ENCODE results near the gene CHD5.
"Not testable (repeated sequence)": the region's sequence is repeated elsewhere in the genome, so short reads cannot be mapped to it uniquely, and the experiment has no call there.

Gene CHD5

DNA sequence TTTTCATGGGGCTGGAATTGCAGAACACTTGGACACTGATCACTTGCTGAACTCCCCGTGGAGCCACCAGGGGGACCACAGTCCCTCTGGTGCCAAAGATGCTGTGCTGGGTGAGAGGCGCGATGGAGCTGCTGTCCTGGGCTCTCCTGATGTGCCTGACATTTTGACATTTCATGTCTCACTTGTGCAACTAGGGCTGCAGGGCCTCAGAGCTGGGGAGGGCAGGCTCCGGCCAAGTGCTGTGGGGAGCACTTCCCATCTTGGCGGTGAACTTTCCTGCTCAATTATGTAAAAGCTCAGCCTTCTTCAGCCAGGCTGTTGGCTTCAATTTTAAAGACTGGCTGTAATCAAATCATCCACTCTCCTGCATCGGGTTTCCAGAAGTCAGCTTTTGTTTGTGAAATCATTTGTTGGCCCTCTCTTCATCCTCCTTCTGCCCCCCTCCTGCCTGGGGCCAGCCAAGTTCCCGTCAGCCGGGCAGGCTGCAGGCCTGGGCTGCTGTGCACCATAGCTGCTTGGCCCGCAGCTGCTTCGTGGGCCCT lies 97.6 kb downstream of the CHD5 start:
- DNase-seq: peak; percentile 58 to 71

DNA sequence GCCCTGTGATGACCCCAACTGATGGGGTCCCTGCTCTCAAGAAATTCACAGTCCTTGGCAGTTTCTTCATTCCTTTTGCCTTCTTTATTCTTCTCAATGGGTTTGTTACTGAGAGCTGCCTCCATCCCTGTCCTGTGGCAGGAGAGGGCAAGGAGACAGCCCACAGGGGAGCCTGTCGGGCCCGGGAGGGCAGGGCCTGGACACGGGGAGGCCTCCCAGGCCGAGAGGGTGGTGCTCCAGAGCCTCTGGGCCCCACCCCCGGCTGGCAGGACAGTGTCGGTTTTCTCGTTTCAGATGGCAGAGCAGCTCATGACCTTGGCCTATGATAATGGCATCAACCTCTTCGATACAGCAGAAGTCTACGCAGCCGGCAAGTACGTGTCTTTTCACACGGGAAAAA lies 98.2 kb downstream of the CHD5 start:
- DNase-seq: no peak

DNA sequence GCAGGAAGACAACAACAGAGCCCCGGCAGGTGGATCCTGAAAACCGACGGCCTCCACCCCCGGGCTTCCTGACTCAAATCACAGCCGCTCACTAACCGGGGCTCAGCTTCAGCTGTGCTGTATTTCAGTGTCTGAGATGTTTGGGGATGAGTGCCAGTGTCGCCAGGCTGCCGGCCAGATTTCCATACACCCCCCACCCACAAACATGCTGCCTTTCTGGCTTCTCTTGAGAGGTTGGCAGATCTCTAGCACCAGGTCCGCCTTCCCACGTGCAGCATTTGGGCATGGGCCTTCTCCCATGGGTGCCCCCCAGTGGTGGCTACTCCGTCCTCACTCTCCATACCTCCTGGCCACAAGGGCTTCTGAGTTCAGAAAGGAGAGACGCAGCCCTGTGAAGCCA lies 99.7 kb downstream of the CHD5 start:
- no peak for DNase-seq

DNA sequence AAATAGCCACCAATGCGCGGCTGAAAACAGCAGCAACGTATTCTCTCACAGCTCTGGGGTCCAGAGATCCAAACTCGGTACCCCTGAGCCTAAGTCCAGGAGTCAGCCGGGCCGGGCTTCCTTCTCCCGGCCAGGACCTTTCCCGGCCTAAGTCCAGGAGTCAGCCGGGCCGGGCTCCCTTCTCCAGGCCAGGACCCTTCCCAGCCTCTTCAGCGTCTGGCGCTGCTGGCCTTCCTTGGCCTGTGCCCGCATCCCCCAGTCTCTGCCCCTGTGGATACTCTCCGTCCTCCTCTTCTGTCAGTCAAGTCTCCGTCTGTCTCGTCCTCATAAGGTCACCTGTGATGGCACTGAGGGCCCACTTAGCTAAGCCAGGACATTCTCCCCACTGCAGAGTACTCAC lies 102.2 kb downstream of the CHD5 start:
- DNase-seq: no peak

DNA sequence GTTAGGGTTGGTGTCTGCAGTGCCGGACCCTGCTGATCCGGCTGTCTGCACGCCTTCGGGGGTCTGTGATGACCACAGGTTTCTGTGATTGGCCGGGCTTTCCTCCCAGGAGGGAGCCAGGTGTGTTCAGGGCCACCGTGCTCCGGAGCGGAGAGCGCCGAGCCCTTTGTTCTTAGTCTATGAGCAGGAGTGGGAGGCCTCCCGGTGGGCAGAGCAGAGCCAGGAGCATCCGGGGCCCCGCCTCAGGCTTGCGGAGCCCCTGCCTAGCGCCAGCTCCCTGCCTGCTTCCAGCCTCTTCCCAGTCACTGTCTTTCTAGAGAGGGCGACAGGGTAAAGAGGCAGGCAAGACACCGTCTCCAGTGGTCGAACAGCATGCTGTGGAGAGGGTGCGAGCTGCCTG lies 102.6 kb downstream of the CHD5 start:
- DNase-seq: no peak

DNA sequence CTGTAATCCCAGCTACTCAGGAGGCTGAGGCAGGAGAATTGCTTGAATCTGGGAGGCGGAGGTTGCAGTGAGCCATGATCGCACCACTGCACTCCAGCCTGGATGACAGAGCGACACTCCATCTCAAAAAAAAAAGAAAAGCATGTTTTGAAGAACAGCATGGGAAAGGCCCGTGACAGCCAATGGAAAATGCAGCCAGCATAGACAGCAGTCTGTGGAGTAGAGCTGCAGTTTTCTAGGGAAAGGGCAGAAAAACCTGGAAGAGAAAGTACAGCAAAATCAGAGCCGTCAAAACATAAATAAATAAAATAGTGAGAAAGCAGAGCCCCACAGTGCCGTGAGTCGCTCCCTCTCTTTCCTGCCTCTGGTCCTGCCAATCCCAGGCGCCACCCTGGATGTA lies 103.1 kb downstream of the CHD5 start:
- not testable (repeated sequence) for DNase-seq

DNA sequence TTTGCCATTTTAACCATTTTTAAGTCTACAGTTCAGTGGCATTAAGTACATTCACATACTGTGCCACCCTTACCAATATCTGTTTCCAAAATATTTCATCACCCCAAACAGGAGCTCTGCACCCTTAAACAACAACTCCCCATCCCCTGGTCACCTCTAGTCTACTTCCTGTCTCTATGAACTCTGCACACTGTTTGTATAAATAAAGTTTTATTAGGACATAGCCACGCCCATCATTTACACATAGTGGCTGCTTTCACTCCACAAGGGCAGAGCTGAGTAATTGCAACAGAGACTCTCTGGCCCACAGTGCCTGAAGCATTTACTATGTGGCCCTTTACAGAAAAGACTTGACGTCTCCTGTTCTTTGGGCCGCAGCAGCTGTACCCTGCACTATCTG lies 104.4 kb downstream of the CHD5 start:
- peak; percentile 63 to 84 for DNase-seq

DNA sequence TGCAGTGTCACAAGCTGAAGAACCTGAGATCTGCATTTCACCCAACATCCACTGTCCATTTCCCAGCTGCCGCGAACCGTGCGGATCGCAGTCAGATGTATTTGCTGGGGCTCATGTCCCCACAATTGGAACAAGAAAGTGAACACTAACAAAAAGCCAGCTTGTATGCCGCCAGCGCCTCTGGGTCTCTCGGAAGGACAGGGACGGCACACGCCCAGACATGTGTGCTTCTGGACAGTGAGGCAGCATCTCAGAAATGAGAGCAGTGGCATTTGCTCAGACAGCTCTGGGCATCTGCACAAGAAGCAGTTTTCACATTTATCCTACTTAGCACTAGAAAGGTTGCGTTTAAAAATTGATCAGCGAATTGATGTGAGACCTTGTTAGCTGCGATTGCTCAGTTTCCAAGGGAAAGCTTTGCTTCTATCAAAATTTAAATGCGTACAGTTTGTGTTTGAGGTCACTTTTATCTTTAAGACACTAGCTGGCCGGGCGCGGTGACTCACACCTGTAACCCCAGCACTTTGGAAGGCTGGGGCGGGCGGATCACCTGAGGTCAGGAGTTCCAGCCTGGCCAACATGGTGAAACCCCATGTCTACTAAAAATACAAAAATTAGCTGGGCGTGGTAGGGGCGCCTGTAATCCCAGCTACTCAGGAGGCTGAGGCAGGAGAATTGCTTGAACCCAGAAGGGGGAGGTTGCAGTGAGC lies 105.8 kb downstream of the CHD5 start:
- DNase-seq: no peak

DNA sequence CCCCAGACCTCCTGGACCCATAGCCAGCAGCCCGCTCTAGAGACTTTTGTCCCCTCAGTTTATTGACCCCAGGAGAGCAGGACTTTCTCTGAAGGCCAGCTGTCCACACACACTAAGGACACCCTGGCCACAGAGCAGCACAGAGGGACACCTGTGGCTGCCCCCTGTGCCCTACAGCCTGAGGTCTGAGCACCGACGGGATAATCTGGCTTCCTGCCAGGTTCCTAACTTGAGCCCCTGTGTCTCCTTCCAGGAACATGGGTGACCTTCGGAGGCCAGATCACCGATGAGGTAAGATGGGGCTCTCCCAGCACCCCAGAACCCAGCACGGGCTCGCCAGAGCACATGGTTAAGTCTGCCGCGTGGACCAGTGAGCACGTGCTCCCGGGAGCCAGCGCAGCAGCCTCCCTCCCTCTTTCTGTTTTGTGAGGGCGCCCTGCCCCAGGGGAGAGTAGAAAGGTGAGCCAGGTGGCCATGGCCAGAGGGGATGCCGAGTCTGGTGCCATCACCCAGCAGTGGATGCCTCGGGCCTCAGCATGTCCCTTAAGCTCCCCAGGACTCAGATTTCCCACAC lies 106.6 kb downstream of the CHD5 start:
- no peak for DNase-seq

DNA sequence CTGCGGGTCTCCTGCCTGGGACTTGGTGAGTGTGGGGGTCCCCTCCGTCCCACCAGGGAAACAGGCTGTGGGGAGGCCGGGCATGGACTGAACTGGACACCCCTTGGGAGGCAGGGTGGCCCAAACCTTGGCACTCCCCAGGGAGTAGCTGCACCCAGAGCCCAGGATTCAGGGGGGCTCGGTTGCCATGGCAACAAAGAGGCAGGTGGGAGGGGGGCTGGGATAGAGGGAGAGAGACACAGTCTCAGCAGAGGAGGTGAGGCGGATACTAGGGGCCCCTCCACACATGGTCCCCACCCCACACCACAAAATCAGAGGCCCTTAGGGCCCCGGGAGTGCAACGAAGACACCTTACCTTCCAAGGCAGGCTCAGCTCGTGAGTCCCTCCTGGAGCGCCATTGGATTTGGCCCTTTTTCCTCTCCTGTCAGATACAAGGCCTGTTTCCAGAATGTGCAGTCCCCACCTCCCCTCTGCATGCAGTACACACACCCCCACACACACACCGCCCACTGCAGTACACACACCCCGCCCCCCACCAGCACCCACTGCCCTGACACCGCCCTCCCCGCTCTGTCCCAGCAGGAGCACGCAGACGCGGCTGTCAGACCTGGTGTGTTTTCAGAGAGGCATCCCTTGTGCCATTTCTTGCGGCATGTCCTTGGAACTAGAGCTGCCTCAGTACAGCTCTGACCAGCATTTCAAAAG lies 107.2 kb downstream of the CHD5 start:
- no peak for DNase-seq

DNA sequence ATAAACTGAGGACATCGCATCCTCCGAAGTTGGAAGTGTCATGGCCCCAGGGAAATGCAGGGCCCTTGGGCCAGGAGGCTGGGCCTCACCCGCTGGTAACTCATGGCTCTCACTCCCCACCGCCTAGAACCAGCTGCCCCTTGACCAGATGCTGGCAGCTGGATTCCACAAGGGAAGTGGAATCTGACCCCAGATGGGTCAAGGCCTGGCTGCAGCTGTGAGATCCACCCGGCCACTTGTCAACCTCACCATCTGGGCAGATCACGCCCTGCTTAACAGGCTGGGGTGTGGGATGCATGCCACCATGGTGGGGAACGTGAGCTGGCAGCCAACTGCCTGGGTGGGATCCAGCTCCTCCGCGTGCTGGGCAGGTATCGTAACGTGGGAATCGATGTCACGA lies 108.9 kb downstream of the CHD5 start:
- DNase-seq: no peak

DNA sequence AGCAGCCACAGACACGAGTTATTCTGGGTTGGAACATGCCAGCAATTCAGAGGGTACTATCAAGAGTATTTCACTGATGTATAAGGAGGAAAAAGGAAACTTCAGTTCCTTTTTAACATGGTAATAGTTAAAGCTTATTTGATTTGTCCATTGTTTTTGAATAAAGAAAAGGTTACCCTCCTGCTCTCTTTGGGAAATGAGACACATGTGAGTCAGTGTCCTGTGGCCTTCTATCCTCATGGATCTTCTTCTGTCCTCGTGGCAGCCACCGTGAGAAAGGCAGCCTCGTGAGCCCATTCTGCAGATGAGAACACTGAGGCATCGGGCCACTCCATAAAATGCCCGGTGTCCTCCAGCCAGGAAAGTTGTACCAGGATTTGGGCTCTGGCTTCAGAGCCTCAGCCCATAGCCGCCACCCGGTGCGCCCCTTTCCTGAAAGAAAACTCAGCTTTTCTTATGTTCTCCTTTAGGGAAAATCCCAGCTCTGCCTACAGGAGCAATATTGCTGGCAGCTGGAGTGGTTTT lies 109.6 kb downstream of the CHD5 start:
- no peak for DNase-seq

DNA sequence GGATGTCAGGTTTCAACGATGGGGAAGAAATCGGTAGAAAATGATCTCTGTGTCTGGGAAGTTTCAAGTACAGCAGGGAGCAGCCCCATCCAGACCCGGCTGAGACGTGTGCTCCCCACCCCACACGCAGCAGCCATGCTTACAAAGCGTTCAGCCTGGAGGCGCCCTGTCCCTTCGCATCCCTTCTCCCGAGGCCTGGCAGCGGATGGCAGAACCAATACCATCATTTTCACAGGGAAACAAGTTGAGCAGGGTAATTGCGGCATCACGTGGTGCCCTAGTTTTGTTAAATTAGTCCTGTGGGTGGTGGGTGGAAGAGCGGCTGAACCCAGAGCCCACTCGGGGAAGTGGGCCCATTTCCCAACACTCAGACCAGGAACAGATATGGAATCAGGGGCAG lies 110.5 kb downstream of the CHD5 start:
- no peak for DNase-seq

DNA sequence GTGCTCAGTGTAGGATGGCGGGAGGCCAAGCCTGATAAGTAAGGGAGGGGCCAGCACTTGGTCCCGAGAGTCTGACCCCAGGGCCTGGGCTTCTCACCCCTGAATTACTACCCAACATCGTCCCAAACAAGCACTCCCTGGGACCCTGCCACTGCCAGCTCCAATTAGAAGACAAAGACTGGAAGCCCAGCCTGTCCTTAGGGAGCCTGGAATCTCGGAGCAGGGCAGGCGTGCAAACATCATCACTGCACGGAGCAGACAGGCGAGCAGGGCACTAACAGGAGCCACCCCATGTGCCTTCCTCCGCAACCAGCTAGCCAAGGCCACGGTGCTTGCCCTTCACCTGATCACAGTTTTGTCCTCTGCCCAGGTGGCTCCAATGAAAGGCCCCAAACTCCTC lies 111.2 kb downstream of the CHD5 start:
- no peak for DNase-seq

DNA sequence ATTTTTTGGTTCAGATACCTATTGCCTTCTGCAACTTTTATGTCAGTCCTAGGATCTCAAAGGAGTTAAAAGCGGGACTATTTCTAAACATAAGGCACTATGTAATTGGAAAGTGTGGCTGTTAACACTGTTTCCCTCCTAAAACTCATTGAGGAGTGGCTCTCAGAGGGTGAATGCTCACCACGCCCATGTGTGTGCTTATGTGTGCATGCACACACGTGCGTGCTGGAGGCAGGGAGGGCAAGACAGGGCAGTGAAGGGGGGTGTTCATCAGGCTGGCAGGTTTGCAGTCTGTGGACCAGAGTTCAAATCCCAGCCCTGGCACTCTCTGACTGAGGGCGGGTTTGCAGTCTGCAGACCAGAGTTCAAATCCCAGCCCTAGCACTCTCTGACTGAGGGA lies 112.0 kb downstream of the CHD5 start:
- DNase-seq: no peak

DNA sequence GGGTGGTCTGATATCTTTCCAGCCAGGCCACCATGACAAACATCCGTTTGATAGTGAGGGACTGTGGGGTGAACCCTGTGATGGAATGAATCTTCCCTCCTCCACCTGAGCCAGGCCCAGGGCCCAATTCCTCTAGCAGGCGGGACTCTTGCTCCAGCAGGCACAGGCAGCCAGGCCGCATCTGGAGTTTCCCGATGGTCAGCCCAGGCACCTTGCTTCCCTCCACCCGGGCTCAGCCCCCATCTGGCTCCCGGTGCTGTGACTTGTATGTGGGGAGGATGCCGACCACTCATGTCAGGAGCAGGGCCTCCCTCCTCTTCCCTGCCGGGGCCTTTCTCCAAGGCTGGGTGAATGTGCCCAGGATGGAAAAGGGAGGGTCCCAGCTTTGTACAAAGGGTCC lies 113.4 kb downstream of the CHD5 start:
- DNase-seq: no peak

DNA sequence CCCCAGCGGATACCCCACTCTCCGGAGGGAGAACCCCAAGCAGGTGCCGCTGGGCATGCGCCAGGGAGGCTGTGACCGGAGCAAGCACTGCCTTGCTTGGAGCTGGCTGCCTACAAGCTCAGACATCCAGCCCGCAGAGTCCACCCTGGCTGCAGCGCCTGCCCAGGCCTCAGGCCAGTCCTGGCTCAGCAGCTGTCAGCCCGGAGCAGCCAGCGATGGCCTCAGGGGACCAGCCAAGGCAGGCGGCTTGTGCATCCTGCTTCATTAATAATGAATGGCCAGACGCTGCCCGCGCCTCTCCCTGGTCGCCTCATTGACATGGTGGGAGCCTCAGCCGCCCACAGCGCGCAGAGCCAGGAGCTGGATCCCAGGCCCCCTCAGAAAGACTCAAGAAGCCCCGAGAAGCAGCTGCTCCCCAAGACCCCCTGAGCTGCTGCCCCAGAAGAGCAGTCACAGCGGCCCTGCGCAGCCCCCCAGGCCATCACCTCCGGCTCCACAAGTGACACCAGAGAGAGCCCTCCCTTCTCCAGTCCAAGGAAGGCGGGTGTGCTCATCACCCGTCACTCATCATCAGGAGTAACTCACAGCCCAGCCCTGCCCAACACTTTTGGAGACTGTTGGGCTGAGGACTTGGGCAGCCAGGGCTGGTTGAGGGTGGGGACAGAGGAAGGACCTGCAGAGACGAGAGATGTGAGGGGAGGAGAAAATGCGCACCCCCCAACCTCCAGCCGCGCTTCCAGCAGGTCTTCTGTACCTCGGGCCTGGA lies 114.8 kb downstream of the CHD5 start:
- no peak for DNase-seq

DNA sequence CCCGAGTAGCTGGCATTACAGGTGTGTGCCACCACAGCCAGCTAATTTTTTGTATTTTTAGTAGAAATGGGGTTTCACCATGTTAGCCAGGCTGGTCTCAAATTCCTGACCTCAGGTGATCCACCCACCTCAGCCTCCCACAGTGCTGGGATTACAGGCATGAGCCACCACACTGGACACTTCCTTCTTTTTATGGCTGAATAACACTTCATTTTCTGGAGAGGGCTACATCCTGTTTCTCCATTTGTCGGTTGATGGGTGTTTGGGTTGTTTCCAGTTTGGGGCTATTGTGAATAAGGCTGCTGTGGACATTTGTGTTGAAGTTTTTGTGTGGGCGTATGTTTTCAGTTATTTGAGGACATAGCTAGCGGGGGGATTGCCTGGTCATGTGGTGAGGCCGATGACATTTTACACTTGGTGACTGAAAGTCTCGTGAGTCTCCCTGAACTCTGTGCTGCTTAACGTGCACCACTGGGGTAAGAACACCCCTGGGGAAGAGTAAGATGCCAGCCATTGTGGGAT lies 116.5 kb downstream of the CHD5 start:
- peak; percentile 97 for DNase-seq

DNA sequence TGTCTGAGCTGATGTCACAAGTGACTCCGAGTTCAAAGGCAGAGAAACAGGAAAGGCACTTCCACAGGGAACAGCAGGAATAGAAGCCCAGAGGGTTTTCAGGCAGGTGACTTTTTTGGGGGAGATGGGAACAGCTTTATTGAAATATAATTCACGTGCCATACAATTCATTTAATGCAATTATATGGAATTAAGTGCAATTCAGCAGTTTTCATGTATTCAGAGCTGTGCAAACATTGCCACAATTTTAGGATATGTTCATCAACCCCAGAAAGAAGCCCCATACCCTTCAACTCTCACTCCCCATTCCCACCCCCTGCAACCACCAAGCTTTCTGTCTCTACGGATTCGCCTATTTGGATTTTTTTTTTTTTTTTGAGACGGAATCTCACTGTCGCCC lies 117.5 kb downstream of the CHD5 start:
- DNase-seq: no peak

DNA sequence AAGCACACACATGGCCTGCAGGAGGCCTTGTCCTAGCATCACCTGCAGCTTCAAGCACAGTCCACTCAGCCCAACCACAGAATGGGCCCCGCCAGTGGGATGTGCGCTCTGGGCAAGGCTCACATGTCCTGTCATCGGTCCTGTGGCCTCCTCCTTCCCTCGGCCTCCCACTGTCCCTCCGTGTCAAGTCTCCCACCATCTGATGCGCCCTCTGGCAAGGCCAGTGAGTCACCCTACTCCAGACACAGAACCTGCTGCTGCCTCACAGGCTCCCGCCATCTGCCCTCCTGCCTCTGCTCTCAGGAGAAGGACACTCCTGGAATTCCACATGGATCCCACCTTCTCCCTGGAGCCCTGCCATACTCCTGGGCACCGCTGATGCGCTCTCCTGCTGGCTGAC lies 120.3 kb downstream of the CHD5 start:
- DNase-seq: peak; percentile 74 to 94

DNA sequence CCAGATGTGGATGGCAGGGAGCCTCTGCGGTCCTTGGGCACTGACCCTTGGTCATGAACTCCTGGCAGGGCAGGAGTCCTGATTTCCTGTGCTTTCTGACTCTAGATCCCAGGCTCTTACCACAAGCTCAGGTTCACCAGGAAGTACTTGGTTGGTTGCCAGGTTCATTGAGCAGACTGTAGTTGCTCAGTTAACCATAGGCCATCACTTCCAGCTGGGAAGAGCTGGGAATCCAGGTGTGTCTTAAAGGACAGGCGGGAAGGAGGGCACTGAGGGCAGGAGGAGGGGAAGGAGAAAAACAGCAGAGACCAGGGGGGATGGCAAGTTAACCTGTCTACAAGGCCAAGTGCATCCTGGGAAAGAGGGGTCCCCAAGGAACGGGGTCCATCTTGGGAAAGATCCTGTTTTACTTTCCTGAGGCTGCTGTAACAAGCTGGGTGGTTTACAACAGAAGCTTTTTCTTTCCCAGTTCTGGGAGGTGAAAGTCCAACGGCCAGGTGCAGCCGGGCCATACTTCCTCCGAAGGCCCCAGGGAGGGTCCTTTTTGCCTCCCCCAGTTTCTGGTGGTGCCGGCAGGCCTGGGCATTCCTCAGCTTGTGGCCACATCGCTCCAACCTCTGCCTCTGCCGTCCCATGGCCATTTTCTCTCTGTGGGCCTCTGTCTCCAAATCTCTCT lies 122.8 kb downstream of the CHD5 start:
- no peak for DNase-seq

DNA sequence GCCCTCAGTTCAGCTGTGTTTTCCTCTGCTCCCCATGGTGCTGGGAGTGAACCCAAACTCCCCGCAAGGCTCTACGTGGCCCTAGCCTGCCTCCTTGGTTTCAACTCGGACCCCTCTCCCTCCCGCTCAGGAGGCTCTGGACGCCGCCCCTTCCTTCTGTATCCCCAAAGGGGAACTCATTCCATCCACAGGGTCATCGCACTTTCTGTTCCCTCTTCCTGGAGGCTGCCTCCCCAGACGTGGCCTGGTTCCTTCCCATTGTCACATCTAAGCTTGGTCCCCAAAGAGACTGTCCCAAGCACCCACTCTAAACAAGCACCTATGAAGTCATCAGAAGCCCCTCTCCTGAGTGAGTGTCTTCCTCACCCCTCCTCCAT lies 123.6 kb downstream of the CHD5 start:
- peak; percentile 85 for DNase-seq

Data from inflammatory macrophage (primary cell).